ENCODE data around the gene OSBPL10. TPM values are rescaled to one million over a fixed set of nuclear protein-coding genes. Genes with fewer than 3 reads are reported as not detected.

Gene OSBPL10
- total RNA-seq, 2 donors from 2014 or later: 82.8 to 127 TPM

- Histone ChIP-seq H3K9me3 (no peaks in the 10 kb centered on the region), H3K4me3 (no peak overlapping the region), H3K27me3 (replicated peaks; ENCODE audit: insufficient read depth) (no peaks in the 10 kb centered on the region), H3K36me3 (no peaks in the 10 kb centered on the region), H3K27ac (no peak overlapping the region), H3K4me1 (replicated peaks) (no peaks in the 10 kb centered on the region)
- TF ChIP-seq POLR2A (IDR thresholded peaks at IDR 0.05): no peak
- TF ChIP-seq POLR2AphosphoS5 (IDR thresholded peaks at IDR 0.05): no peak
- TF ChIP-seq CTCF (IDR thresholded peaks at IDR 0.05): no peak
- WGBS: 73% methylated on average over 4 of the region's 4 CpGs
- no peak for DNase-seq (ENCODE audit: low spot score)
- intact Hi-C loops (cut with DNase I): loop anchor here (5.0 to 10.0 kb wide), 2 partner anchors 151 to 529 kb away; no protein-coding TSS in a partner anchor
These were observed 367.4 kb downstream of the OSBPL10 start for GRCh38 chr3:31613654-31614053.

GRCh38 chr3:31613177-31613576 lies 367.9 kb downstream of the OSBPL10 start:
- Histone ChIP-seq H3K27me3 (replicated peaks; ENCODE audit: insufficient read depth) (no peaks in the 10 kb centered on the region), H3K4me3 (no peak overlapping the region), H3K4me1 (replicated peaks) (no peaks in the 10 kb centered on the region), H3K27ac (no peak overlapping the region), H3K9me3 (no peaks in the 10 kb centered on the region), H3K36me3 (no peaks in the 10 kb centered on the region)
- DNase-seq (ENCODE audit: low spot score): no peak
- intact Hi-C loops (cut with DNase I): loop anchor here (5.0 to 10.0 kb wide), 2 partner anchors 152 to 529 kb away; no protein-coding TSS in a partner anchor
- 83% methylated on average over 1 of the region's 1 CpG for WGBS
- no peak for TF ChIP-seq POLR2AphosphoS5 (IDR thresholded peaks at IDR 0.05)
- TF ChIP-seq POLR2A (IDR thresholded peaks at IDR 0.05): no peak
- TF ChIP-seq CTCF (IDR thresholded peaks at IDR 0.05): no peak

Other genes starting within 250 kb of the OSBPL10 start
- gene ZNF860, start 488 bp upstream of the OSBPL10 start, total RNA-seq: 1 to 10 TPM; 3.7 to 4.4 TPM
- 10 to 100 TPM; 50.4 to 70.8 TPM for gene GPD1L, start 125.4 kb upstream of the OSBPL10 start, total RNA-seq

Data from prostate gland (tissue), 2 donors.